Body of pancreas (tissue), 4 donors: ENCODE results near the gene LRRC8C. TPM values are rescaled to one million over a fixed set of nuclear protein-coding genes. Genes with fewer than 3 reads are reported as not detected.
"Not testable (repeated sequence)": the region's sequence is repeated elsewhere in the genome, so short reads cannot be mapped to it uniquely, and the experiment has no call there.

Experiments used
- ATAC-seq: fragments of 150-250 bp; one replicate; pipeline ENCODE4 v1.9.1; 2016
- DNase-seq, 4 donors: peaks; one replicate each; pipeline ENCODE4 v3.0.0-alpha.2; 2019
- H3K27ac ChIP-seq, 4 donors: fragments of 200-600 bp; sonication (generic); 1 replicate in 3 of 4; 2 replicates in 1 of 4; pipeline versions ENCODE4 v1.5.1 to v1.6.1; 2016 to 2019; ENCODE audit warnings: mild to moderate bottlenecking in 1 of 4, mixed read lengths in 1 of 4, moderate library complexity in 1 of 4
- H3K27me3 ChIP-seq, 2 donors: fragments of 200-600 bp; sonication (generic); one replicate each; pipeline ENCODE4 v1.6.0; 2016; ENCODE audit warnings: mild to moderate bottlenecking in 1 of 2
- H3K36me3 ChIP-seq, 2 donors: fragments of 200-600 bp; sonication (generic); replicated peaks in 1 of 2; 2 replicates each; pipeline ENCODE4 v1.5.1; 2016; ENCODE audit warnings: low read depth in 2 of 2; ENCODE audit not compliant: insufficient read depth in 1 of 2
- H3K4me1 ChIP-seq: fragments of 200-600 bp; sonication (generic); one replicate; pipeline ENCODE4 v1.6.0; 2016
- H3K4me3 ChIP-seq, 2 donors: fragments of 200-600 bp; sonication (generic); 1 replicate in 1 of 2; 2 replicates in 1 of 2; pipeline ENCODE4 v1.5.1; 2016 to 2019
- H3K9me3 ChIP-seq, 3 donors: fragments of 200-600 bp; sonication (generic); 1 replicate in 2 of 3; 2 replicates in 1 of 3; pipeline ENCODE4 v1.5.1; 2016
- CTCF ChIP-seq, 7 experiments: fragments of 450-650 bp in 4 of 7; fragments of 200-600 bp in 3 of 7; sonication (generic) in 3 of 7; IDR thresholded peaks; one replicate each; pipeline ENCODE4 v1.5.1; 2016 to 2019; ENCODE audit warnings: antibody characterized with exemption in 7 of 7
- POLR2A ChIP-seq, 3 donors: fragments of 450-650 bp; IDR thresholded peaks; one replicate each; pipeline ENCODE4 v1.6.1; 2016; ENCODE audit warnings: antibody characterized with exemption in 3 of 3, mild to moderate bottlenecking in 2 of 3
- WGBS, 2 donors: methylation state at CpG; one replicate each; pipeline ENCODE4 v1.1.5; 2017; 5-methylcytosine and 5-hydroxymethylcytosine counted together
- intact Hi-C: fragments of 100-400 bp; cut with DNase I; formaldehyde crosslinking; loops from one replicate; pipeline ENCODE4 v1.15.1; 2023
- total RNA-seq, 2 donors: library from RNA; depleted of rRNA; stranded (reverse); fragments of >200 nt; gene quantifications; one replicate each; pipeline ENCODE4 v1.1.0, GENCODE V29; 2016

LRRC8C gene
- total RNA-seq, 2 donors from 2014 or later, result 3.4 to 4.6 TPM

DNA sequence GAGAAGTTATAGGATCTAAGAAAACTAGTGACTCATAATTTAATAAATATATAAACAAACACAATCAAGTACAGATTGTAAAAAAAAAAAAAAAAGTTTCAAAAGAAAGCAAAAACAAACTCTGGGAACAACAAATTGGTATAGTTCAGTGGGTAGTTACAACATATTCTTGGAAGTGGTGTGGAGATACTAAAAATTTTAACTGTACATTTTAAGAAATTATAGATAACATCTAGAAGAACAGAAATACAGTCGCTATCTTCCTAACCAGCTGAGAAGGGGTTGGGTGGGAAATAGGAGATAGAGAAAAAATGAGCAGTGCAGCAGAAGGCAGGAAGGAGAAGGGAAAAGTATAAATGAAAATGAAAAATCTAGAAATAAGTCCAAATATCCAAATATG is 70.5 kb downstream of the LRRC8C start:
- no peaks in the 10 kb centered on the region for H3K36me3 ChIP-seq
- no peak for ATAC-seq
- no peaks in the 10 kb centered on the region for H3K4me1 ChIP-seq
- 83 to 98% methylated on average over 1 of the region's 1 CpG for WGBS, 2 donors
- TF ChIP-seq CTCF (IDR thresholded peaks at IDR 0.05), result no peak
- no peak for TF ChIP-seq POLR2A (IDR thresholded peaks at IDR 0.05)
- H3K9me3 ChIP-seq, result no peaks in the 10 kb centered on the region
- intact Hi-C loops, result no loop called here
- no peaks in the 10 kb centered on the region for H3K27me3 ChIP-seq
- H3K27ac ChIP-seq, result no peak overlapping the region
- no peak for DNase-seq
- no peak overlapping the region for H3K4me3 ChIP-seq

DNA sequence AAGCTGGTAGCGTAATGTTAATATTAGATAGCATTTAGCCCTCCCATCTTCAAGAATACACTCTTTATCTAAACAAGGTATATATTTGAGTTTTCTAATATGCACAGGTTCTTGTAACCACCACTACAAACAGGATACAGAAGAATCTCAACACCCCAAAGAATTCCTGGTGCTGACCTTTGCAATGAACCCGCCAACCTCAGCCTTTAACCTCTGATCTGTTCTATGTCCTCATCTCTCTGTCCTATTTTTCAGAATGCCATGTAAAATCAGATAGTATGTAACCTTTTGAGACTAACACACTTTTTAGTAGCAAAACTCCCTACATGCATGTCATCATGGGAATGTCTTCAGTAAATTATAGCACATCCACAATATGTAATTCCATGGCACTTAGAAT is 71.1 kb downstream of the LRRC8C start:
- DNase-seq, result no peak
- Histone ChIP-seq H3K4me3 (no peak overlapping the region), H3K27ac (no peak overlapping the region), H3K27me3 (no peaks in the 10 kb centered on the region), H3K4me1 (no peaks in the 10 kb centered on the region), H3K36me3 (no peaks in the 10 kb centered on the region), H3K9me3 (no peaks in the 10 kb centered on the region)
- no peak for ATAC-seq
- TF ChIP-seq POLR2A (IDR thresholded peaks at IDR 0.05) (no peak), CTCF (IDR thresholded peaks at IDR 0.05) (no peak)
- WGBS, 2 donors, result 94 to 97% methylated on average over 2 of the region's 2 CpGs
- intact Hi-C loops, result no loop called here

DNA sequence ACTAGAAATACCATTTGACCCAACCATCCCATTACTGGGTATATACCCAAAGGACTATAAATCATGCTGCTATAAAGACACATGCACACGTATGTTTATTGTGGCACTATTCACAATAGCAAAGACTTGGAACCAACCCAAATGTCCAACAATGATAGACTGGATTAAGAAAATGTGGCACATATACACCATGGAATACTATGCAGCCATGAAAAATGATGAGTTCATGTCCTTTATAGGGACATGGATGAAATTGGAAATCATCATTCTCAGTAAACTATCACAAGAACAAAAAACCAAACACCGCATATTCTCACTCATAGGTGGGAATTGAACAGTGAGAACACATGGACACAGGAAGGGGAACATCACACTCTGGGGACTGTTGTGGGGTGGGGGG is 72.0 kb downstream of the LRRC8C start:
- intact Hi-C loops, result not testable (repeated sequence)

GRCh38 chr1:89705901-89706699 is 73.2 kb downstream of the LRRC8C start:
- Histone ChIP-seq H3K4me3 (no peak overlapping the region), H3K4me1 (no peaks in the 10 kb centered on the region), H3K9me3 (no peaks in the 10 kb centered on the region), H3K36me3 (no peaks in the 10 kb centered on the region), H3K27me3 (no peaks in the 10 kb centered on the region), H3K27ac (no peak overlapping the region)
- no peak for ATAC-seq
- no peak for DNase-seq
- WGBS, 2 donors, result 57 to 62% methylated on average over 6 of the region's 6 CpGs
- TF ChIP-seq POLR2A (IDR thresholded peaks at IDR 0.05), result no peak
- TF ChIP-seq CTCF (IDR thresholded peaks at IDR 0.05), result no peak
- intact Hi-C loops, result no loop called here

More for the DNA sequence above, 72.0 kb downstream of the LRRC8C start:
- DNase-seq, ATAC-seq, H3K36me3 ChIP-seq, H3K27me3 ChIP-seq, H3K4me3 ChIP-seq, H3K27ac ChIP-seq, H3K9me3 ChIP-seq, H3K4me1 ChIP-seq: not testable (repeated sequence)
- WGBS, 2 donors, result 100% methylated on average over 1 of the region's 2 CpGs; no CpG with 5 or more reads in 1 of the 2 donors

DNA sequence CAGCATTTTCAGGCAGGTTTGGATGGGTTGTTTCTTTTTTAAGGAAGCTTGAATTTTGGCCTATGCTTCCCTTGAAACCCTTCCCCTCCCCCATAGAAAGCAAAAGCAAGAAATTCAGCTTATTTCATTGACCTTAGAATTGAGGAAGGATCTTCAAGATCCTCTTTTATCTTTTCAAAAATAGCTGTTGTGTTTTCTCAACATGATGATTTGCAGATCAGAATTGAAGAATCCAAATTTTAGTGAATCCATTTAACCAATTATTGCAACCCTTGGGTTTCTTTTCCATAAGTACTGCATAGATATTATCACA is 73.7 kb downstream of the LRRC8C start:
- TF ChIP-seq POLR2A (IDR thresholded peaks at IDR 0.05) (no peak), CTCF (IDR thresholded peaks at IDR 0.05) (no peak)
- H3K27me3 ChIP-seq, result no peaks in the 10 kb centered on the region
- no peak for ATAC-seq
- no peak overlapping the region for H3K27ac ChIP-seq
- intact Hi-C loops, result no loop called here
- no peak overlapping the region for H3K4me3 ChIP-seq
- DNase-seq, result no peak
- no peaks in the 10 kb centered on the region for H3K36me3 ChIP-seq
- no peaks in the 10 kb centered on the region for H3K9me3 ChIP-seq
- H3K4me1 ChIP-seq, result no peaks in the 10 kb centered on the region
